ENCODE measurements around the gene GTF2H4.

DNA sequence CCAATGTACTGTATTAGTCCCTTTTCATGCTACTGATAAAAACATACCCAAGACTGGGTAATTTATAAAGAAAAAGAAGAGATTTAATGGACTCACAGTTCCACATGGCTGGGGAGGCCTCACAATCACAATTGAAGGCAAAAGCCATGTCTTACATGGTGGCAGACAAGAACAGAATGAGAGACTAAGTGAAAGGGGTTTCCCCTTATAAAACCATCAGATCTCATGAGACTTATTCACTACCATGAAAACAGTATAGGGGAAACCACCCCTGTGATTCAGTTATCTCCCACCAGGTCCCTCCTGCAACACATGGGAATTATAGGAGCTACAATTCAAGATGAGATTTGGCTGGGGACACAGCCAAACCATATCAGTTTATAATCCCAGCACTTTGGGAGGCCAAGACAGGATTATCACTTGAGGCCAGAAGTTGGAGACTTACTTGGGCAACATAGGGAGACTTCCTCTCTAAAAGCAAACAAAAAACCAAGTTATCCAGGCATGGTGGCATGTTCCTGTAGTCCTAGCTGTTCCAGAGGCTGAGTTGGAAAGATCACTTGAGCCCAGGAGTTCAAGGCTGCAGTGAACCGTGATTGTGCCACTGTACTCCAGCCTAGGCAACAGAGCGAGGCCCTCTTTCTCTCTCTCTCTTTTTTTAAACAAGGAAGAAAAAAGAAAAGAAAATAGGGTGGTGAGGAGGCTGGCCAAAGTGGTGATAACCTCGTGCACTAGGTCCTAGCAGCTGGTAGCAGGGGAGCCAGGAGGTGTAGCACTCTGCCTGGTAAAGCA is 46.6 kb upstream of the GTF2H4 start:
- TF ChIP-seq, protein P1, sequence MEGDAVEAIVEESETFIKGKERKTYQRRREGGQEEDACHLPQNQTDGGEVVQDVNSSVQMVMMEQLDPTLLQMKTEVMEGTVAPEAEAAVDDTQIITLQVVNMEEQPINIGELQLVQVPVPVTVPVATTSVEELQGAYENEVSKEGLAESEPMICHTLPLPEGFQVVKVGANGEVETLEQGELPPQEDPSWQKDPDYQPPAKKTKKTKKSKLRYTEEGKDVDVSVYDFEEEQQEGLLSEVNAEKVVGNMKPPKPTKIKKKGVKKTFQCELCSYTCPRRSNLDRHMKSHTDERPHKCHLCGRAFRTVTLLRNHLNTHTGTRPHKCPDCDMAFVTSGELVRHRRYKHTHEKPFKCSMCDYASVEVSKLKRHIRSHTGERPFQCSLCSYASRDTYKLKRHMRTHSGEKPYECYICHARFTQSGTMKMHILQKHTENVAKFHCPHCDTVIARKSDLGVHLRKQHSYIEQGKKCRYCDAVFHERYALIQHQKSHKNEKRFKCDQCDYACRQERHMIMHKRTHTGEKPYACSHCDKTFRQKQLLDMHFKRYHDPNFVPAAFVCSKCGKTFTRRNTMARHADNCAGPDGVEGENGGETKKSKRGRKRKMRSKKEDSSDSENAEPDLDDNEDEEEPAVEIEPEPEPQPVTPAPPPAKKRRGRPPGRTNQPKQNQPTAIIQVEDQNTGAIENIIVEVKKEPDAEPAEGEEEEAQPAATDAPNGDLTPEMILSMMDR (IDR thresholded peaks at IDR 0.05): no peak
- TF ChIP-seq POLR2A (IDR thresholded peaks at IDR 0.05): no peak
